B cell (primary cell): ENCODE results near the gene RNPEPL1. TPM values are rescaled to one million over a fixed set of nuclear protein-coding genes. Genes with fewer than 3 reads are reported as not detected.
A peak's percentile ranks its signal among the peaks of the same experiment; 100 is the strongest.

ENCODE experiments used
- ATAC-seq: fragments of 200-7000 bp; cut with Tn5 transposase; one replicate; pipeline ENCODE4 v1.10.0; 2021; ENCODE audit warnings: low read depth, mild to moderate bottlenecking, moderate number of reproducible peaks, moderate library complexity
- CTCF ChIA-PET: fragments of 350-600 bp; sonication (Branson Sonifier 250); formaldehyde crosslinking; loops from one replicate; lab custom pipeline; 2021; ENCODE audit warnings: antibody characterized with exemption, inconsistent platforms; lab: Charles Lee
- POLR2A ChIA-PET: fragments of 350-600 bp; sonication (Branson Sonifier 250); formaldehyde crosslinking; loops from one replicate; lab custom pipeline; 2021; ENCODE audit warnings: antibody characterized with exemption; lab: Charles Lee
- DNase-seq: peaks from one replicate; pipeline ENCODE4 v3.0.0; 2013
- H2AFZ ChIP-seq: 2 replicates; pipeline ENCODE4 v1.6.1; 2012; ENCODE audit warnings: mild to moderate bottlenecking, low read depth, low read length; ENCODE audit not compliant: insufficient read depth, poor library complexity, severe bottlenecking
- H3K27ac ChIP-seq, 2 donors: 1 replicate in 1 of 2; 2 replicates in 1 of 2; pipeline ENCODE4 v1.5.1; 2012 to 2013; ENCODE audit warnings: low read length in 2 of 2, mild to moderate bottlenecking in 2 of 2, moderate library complexity in 1 of 2
- H3K27me3 ChIP-seq, 4 experiments: fragments of 200-600 bp in 1 of 4; sonication (generic) in 1 of 4; replicated peaks in 1 of 4; 1 replicate in 2 of 4; 2 replicates in 2 of 4; pipeline versions ENCODE4 v1.6.1 to v1.7.0; 2013 to 2016; ENCODE audit warnings: low read length in 3 of 4, mild to moderate bottlenecking in 2 of 4, mixed read lengths in 1 of 4, moderate library complexity in 1 of 4; ENCODE audit not compliant: insufficient read depth in 4 of 4, control insufficient read depth in 3 of 4; ENCODE audit errors: control extremely low read depth in 1 of 4
- H3K36me3 ChIP-seq, 2 experiments: replicated peaks in 1 of 2; 1 replicate in 1 of 2; 2 replicates in 1 of 2; pipeline versions ENCODE4 v1.6.1 to v1.7.1; 2013; ENCODE audit warnings: low read length in 1 of 2; ENCODE audit not compliant: insufficient read depth in 2 of 2, control insufficient read depth in 1 of 2; ENCODE audit errors: control extremely low read depth in 1 of 2, extremely low read depth in 1 of 2
- H3K4me1 ChIP-seq, 2 donors: fragments of 200-600 bp in 1 of 2; sonication (generic) in 1 of 2; 1 replicate in 1 of 2; 2 replicates in 1 of 2; pipeline versions ENCODE4 v1.5.1 to v1.6.1; 2013 to 2017; ENCODE audit warnings: low read length in 2 of 2; ENCODE audit not compliant: control insufficient read depth in 2 of 2, insufficient read depth in 2 of 2
- H3K4me2 ChIP-seq: replicated peaks from 2 replicates; pipeline ENCODE3; 2012; ENCODE audit warnings: mild to moderate bottlenecking, low read depth, low read length; ENCODE audit not compliant: poor library complexity, severe bottlenecking
- H3K4me3 ChIP-seq, 5 experiments: fragments of 200-600 bp in 1 of 5; sonication (generic) in 1 of 5; 1 replicate in 3 of 5; 2 replicates in 2 of 5; pipeline versions ENCODE4 v1.5.1 to v1.7.0; 2011 to 2016; ENCODE audit warnings: low read length in 4 of 5, mild to moderate bottlenecking in 4 of 5, low read depth in 2 of 5, control low read depth in 1 of 5, moderate library complexity in 1 of 5; ENCODE audit not compliant: insufficient read depth in 1 of 5; ENCODE audit errors: control extremely low read depth in 1 of 5, extremely low read depth in 1 of 5
- H3K79me2 ChIP-seq: fragments of 200-600 bp; sonication (generic); one replicate; pipeline ENCODE4 v1.6.0; 2016; ENCODE audit warnings: low read length; ENCODE audit not compliant: control insufficient read depth, insufficient read depth
- H3K9ac ChIP-seq: fragments of 200-600 bp; sonication (generic); 2 replicates; pipeline ENCODE4 v1.6.1; 2017; ENCODE audit warnings: mild to moderate bottlenecking, low read length, moderate library complexity
- H3K9me3 ChIP-seq, 3 donors: one replicate each; pipeline versions ENCODE4 v1.6.1 to v1.7.1; 2013; ENCODE audit warnings: low read length in 2 of 3; ENCODE audit not compliant: control insufficient read depth in 2 of 3, insufficient read depth in 1 of 3; ENCODE audit errors: control extremely low read depth in 1 of 3
- H4K20me1 ChIP-seq: 2 replicates; pipeline ENCODE4 v1.6.0; 2012; ENCODE audit warnings: mild to moderate bottlenecking, low read length; ENCODE audit not compliant: insufficient read depth, control insufficient read depth, poor library complexity, severe bottlenecking
- H3K27ac Mint-ChIP-seq: one replicate; pipeline ENCODE4 v1.8.0; 2021; ENCODE audit warnings: mixed read lengths
- H3K27me3 Mint-ChIP-seq: one replicate; pipeline ENCODE4 v1.8.0; 2021; ENCODE audit warnings: mixed read lengths
- H3K4me1 Mint-ChIP-seq: one replicate; pipeline ENCODE4 v1.8.0; 2021; ENCODE audit warnings: mixed read lengths
- H3K4me3 Mint-ChIP-seq: one replicate; pipeline ENCODE4 v1.8.0; 2021; ENCODE audit warnings: mixed read lengths
- H3K9me3 Mint-ChIP-seq: one replicate; pipeline ENCODE4 v1.8.0; 2022; ENCODE audit warnings: mixed read lengths; ENCODE audit not compliant: insufficient read depth
- CTCF ChIP-seq: fragments of 200-600 bp; IDR thresholded peaks from one replicate; pipeline ENCODE4 v1.8.0; 2022; ENCODE audit warnings: antibody characterized with exemption, mild to moderate bottlenecking
- EZH2 ChIP-seq: IDR thresholded peaks from 2 replicates; pipeline ENCODE4 v1.6.1; 2012; ENCODE audit warnings: borderline replicate concordance, low read depth, mild to moderate bottlenecking, moderate library complexity, low read length; ENCODE audit not compliant: insufficient read depth, poor library complexity, severe bottlenecking
- whole genome bisulfite sequencing: methylation state at CpG from one replicate; pipeline ENCODE4 v1.1.5; 2013; ENCODE audit warnings: missing lambda C conversion rate; ENCODE audit not compliant: insufficient coverage; 5-methylcytosine and 5-hydroxymethylcytosine counted together
- intact Hi-C: fragments of 100-400 bp; cut with micrococcal nuclease; formaldehyde crosslinking; loops from one replicate; pipeline ENCODE4 v1.10.0; 2022
- polyA plus RNA-seq: library from polyadenylated mRNA; depleted of rRNA; stranded (reverse); fragments of >200 nt; gene quantifications from 2 replicates; pipeline ENCODE4 v1.2.3, GENCODE V29; 2012
- total RNA-seq, 2 donors: library from RNA; stranded (reverse); fragments of 120-200 nt in 1 of 2; gene quantifications; 1 replicate in 1 of 2; 2 replicates in 1 of 2; pipeline versions ENCODE4 v1.2.3 to v1.2.4, GENCODE V29; 2013 to 2022

RNPEPL1 gene
- total and polyA plus RNA-seq, 2 donors (not counting 1 experiment from before 2014, with no cell fraction given), result 103 to 109 TPM

GRCh38 chr2:240582781-240583180 lies 14.5 kb downstream of the RNPEPL1 start:
- no peak overlapping the region for H3K27ac ChIP-seq
- no peak overlapping the region for H3K9ac ChIP-seq
- peak overlapping the region; percentile 46 for H3K27ac Mint-ChIP-seq

GRCh38 chr2:240583774-240584173 lies 15.5 kb downstream of the RNPEPL1 start:
- peaks cover 86% of the 10 kb centered on the region for H3K79me2 ChIP-seq
- H2AFZ ChIP-seq, result no peak overlapping the region
- POLR2A ChIA-PET, result no interaction called here
- H3K27me3 ChIP-seq, result no peaks in the 10 kb centered on the region
- no peak for TF ChIP-seq CTCF
- TF ChIP-seq EZH2, result no peak
- peaks cover 83% of the 10 kb centered on the region for H4K20me1 ChIP-seq
- ATAC-seq (no peak), DNase-seq (no peak)
- no peak overlapping the region for H3K4me3 Mint-ChIP-seq
- H3K27ac Mint-ChIP-seq, result peak overlapping the region; percentile 61
- no peak overlapping the region for H3K4me2 ChIP-seq
- H3K9me3 ChIP-seq, result peaks cover 0 to 5% (median 0%) of the 10 kb centered on the region in 3 donors
- H3K9me3 Mint-ChIP-seq, result no peaks in the 10 kb centered on the region
- intact Hi-C loops, result no loop called here
- no peaks in the 10 kb centered on the region for H3K27me3 Mint-ChIP-seq
- H3K36me3 ChIP-seq, result no peaks in the 10 kb centered on the region
- peaks cover 66% of the 10 kb centered on the region for H3K4me1 Mint-ChIP-seq
- 100% methylated on average over 3 of the region's 4 CpGs for WGBS
- H3K4me3 ChIP-seq, result no peak overlapping the region
- no peak overlapping the region for H3K9ac ChIP-seq
- peaks cover 32 to 50% of the 10 kb centered on the region in 2 donors for H3K4me1 ChIP-seq
- no peak overlapping the region for H3K27ac ChIP-seq
- CTCF ChIA-PET, result interaction anchor here (7.2 kb wide), 1 partner anchor 20 kb away, joined by 126 read pairs; the partner anchor contains the start of gene DUSP28

More at GRCh38 chr2:240582781-240583180, 14.5 kb downstream of the RNPEPL1 start:
- ATAC-seq (no peak), DNase-seq (no peak)
- H3K4me2 ChIP-seq, result no peak overlapping the region
- 90% methylated on average over 1 of the region's 3 CpGs for WGBS
- no peaks in the 10 kb centered on the region for H3K27me3 ChIP-seq
- Mint-ChIP-seq H3K9me3 (no peaks in the 10 kb centered on the region), H3K27me3 (no peaks in the 10 kb centered on the region), H3K4me3 (no peak overlapping the region), H3K4me1 (peaks cover 56% of the 10 kb centered on the region)
- POLR2A ChIA-PET, result no interaction called here
- no peak overlapping the region for H2AFZ ChIP-seq
- H3K36me3 ChIP-seq, result peaks cover 0 to 7% of the 10 kb centered on the region in 2 experiments
- CTCF ChIA-PET, result interaction anchor here (1.4 to 7.2 kb wide), 3 partner anchors 17 to 69 kb away, joined by 3 to 126 read pairs (median 7); partner anchors contain the start of gene DUSP28
- peaks cover 76% of the 10 kb centered on the region for H3K79me2 ChIP-seq
- H3K4me1 ChIP-seq, result peaks cover 24 to 42% of the 10 kb centered on the region in 2 donors
- peaks cover 0 to 5% (median 0%) of the 10 kb centered on the region in 3 donors for H3K9me3 ChIP-seq
- no peak for TF ChIP-seq EZH2
- TF ChIP-seq CTCF, result no peak
- intact Hi-C loops, result no loop called here
- no peak overlapping the region for H3K4me3 ChIP-seq
- peaks cover 83% of the 10 kb centered on the region for H4K20me1 ChIP-seq
